RPMI7951 (cell line): ENCODE results near the gene CDH22. TPM values are rescaled to one million over a fixed set of nuclear protein-coding genes. Genes with fewer than 3 reads are reported as not detected.

Experiments used
- DNase-seq: peaks from one replicate; pipeline ENCODE4 v3.0.0-alpha.2; 2012; ENCODE audit warnings: low read depth
- total RNA-seq: library from RNA; depleted of rRNA; stranded (reverse); fragments of >200 nt; shearing (Covaris generic); gene quantifications from 2 replicates; pipeline ENCODE4 v1.2.3, GENCODE V29; 2014

The CDH22 gene
- total RNA-seq, 1 experiment from 2014 or later = not detected

DNA sequence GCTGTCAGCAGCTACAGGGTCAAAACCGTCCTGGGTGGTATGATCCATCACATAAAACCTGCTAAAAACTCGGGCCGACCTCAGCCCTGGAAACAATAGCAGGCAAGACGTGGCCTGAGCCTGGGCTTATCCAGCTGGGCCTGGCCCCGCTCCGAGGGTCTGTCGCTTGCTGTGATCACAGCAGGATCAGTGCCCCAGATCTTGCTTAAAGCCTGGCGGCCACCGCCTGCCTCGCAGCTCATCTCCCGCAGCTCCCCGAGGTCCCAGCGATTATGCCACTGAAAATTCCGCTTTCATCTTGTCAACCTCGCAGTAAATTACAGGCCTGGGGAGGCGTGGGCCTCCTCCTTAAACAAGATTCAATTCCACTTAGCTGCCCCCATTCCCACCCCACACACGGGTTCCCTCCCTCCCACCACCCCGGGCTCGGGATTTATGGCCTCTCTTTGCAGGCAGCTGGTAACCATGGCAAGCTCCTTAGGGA lies 40.1 kb downstream of the CDH22 start:
- DNase-seq = no peak

DNA sequence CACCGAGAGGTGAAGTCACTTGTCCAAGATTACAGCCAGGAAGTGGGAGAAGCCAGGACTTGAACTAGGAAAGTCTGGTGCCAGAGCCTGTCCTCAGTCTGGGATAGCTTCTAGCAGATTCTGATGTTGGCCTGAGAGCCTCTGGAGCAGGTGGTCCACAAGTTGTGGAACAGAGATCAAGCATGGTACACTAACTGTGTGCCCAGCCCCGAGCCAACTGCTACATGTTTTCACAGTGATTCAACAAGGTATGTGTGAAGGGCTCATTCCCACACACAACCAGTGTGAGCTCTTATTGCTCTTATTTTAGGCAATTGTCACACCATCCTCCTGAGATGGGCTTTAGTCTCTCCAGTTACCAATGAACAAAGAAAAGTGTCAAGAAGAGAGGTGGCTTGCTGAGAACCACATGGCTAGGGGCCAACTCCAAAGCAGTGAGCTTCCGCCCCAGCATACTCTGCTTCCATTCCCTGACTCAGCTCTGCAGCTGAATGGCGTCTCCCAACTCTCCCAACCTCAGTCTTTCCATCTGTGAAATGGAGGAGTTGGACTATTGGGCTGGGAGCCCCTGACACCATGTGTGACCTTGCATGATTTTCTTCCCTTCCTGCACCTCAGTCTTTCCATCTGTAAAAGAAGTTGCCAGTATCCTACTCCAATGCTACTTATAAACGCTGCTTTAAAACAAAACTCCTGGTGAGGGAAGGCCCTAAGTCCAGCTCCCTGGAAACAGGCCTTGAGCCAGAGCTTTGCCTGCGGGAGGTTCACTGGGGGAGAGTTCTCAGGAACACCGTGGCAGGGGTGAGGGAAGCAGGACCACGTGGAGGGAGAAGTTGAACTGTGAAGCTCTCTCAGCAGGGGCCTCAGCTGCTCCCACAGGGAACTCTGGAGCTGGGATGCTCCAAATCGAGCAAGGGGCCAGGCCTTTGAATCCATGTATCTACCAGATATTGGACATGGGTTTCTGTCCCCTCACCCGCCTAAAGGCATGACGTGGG lies 40.9 kb downstream of the CDH22 start:
- no peak for DNase-seq

DNA sequence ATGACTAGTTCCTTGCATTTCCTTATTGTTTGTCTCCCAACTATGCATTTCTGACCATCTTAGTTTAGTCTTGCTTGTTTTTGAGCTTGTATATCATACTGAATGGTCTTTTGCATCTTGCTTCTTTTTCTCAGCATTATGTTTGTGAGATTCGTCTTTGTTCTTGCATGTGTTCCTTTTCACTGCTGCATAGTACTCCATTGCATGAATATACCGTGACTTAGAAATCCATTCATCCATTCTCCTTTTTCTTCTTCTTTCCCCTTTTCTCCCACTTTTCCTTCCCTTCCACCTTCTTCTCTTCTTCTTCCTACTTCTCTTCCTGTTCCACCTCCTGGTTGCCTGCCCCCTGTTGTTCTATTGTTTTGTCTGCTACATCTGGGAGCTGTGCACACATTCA lies 42.8 kb downstream of the CDH22 start:
- no peak for DNase-seq

DNA sequence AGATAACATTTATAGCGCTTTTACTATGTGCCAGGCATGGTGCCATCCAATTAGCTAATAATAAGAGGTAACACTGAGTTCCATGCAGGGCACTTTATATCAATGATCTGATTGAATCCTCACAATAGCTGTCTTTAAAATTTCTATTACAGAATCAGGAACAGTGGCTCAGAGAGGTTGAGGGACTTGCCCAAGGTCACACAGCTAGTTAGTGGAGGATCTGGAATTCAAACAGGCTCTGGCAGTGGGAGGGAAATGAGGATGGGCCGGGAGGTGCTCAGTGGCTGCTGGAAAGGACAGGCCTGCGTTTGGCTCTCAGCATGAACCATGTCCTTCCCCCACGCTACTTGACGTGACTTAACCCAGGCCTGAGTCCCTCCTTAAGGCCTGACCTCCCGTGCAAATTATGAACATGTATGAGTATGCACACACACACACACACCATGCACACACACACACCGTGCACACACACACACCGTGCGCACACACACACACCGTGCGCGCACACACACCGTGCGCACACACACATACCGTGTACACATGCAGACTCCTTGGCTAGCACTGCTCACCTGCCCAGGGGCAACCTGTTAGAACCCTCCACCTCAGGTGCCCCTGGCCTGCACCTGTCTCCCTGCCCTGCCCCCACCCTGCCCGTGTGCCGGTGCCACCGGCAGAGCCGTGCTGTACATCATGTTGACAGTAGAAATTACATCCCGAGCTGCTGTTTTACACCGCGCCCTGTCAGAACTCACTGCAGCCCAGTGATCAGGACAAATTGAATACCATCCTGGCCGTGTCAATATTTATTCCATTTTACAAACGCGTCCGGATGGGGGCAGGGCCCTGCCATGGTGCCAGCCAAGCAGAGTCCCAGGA lies 43.7 kb downstream of the CDH22 start:
- DNase-seq = no peak

DNA sequence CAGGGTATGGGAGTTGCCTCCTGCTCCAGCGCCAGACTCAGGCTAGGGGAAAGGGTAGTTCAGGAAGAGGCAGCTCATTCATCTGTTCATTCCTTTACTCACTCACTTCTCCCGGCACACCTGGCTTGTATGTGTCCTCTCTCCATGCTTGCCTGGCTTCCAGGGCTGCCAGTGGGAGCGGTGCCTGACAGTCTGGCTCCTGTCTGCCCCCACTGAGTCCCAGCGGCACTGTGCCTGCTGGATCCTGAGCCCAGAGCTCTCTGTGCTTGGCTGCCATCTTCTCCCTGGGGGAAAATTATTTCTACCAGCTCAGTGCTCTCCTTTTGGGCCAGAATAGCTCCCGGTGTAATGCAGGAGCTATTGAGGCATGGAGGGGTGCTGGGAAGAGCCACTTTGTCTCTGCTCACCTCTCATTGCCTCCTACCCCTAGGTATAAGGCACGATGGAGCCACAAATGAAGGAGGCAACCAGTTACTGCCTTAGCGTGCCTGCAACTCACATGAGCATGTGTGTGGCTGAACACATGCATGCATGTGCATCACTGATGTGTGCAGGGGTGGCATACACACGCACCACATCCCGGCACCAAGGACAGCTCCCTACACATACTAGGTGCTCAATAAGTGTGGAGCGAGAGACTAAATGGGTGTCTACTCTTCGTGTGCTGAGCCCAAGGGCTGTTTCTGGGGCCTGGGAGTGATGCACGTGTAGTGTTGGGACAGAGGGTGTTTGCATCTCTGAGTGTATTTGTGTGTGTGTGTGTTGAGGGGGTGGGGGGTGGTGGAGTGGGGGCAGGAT lies 46.6 kb downstream of the CDH22 start:
- no peak for DNase-seq

DNA sequence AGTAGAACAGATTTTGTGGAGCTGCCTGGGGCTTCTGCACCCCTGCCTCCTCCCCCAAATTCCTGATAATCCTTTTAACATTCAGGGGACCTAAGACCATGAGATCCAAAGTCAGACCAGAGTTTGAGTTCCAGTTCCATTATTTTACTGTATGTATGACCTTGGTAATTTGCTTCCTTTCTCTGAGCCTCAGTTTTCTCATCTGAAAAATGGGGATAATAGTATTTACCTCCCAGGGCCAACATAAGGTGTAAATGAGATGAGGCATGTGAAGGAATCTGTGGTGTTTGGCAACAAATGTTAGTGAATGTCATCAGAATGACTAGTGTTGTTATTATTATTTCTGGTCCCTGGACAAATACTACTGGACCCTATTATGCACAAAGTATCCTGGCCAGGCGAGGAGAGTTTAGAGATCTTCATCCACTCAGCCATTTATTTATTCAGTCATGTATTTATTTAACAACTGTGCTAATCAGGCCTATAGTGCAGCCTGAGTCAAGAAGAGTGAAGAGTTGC lies 47.3 kb downstream of the CDH22 start:
- no peak for DNase-seq

DNA sequence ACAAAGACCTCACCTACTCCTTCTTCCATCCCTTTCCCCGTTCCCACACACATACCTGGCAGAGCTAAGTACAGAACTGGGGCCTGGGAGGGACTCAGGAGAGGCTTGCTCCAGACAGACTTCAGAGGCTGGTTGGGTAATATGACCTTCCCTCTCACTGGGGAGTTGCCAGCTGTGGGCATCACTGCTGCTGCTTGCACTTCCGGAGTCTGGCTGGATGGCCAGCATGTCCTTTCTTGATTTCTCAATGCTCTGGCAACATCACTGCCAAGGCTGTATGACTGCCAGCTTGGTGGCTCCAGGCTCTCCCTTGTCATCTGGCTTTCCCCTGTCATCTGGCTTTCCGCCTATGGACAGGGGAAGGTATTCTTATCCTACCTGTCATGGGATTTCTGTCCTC lies 47.8 kb downstream of the CDH22 start:
- peak; percentile 9 for DNase-seq

DNA sequence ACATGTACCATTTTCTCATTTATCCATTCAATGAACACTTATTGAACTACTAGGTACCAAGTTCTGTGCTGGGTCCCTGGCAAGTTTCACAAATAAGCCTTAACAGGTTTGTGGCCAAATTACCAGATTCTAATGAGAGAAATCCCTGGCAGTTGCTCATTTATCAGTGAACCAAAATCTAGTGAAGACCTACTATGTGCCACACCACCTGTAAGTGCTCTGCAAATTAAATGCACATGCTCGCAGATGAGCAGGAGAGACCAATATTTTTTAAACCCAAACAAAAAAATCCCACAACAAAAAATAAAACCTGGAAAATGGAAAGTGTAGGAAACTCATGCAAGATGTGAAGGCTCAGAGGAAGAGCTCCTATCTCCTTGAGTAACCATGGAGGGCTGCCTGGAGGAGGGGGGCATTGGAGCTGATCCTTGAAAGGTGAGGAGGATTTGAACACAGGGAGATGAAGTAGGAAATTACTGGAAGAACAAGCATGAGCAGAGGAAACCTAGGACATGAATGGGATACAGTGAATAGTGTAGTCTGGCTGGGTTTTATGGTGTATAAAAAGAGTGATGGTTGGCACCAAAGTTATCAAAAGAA lies 48.9 kb downstream of the CDH22 start:
- DNase-seq = no peak

DNA sequence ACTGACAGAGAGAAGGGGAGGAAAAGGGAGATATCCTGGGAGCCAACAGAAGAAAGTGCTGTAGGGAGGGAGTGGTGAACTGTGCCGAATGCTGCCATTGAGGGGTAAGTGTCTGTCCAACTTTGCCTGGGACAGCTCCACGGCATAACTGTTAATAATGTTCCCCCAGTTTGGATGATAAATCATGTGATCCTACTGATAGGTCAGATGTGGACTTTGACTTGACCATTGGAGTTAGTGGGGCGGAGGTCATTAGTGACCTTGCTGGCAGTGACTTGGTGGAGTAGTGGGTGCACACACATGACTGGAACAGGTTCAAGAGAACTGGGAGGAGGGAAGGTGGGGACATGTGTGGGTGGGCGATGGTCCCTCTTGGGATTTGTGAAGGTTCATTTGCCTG lies 50.4 kb downstream of the CDH22 start:
- no peak for DNase-seq

DNA sequence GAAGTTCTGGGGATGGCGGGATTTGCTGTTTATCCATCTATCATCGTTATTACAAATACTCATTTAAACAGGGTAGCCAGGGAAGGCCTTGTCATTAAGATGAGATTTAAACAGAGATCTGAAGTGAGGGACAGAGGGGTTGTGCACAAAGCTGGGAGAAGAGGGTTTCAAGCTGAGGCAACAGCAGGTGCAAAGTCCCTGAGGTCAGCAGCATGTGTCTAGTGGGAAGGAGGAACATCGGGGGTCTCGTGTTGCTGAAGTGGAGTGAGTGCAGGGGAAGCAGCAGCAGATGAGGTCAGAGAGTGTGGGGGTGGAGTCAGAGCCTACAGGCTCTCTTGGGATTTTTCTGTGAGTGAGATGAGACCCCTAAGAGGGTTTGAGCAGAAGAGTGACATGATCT lies 52.0 kb downstream of the CDH22 start:
- no peak for DNase-seq

DNA sequence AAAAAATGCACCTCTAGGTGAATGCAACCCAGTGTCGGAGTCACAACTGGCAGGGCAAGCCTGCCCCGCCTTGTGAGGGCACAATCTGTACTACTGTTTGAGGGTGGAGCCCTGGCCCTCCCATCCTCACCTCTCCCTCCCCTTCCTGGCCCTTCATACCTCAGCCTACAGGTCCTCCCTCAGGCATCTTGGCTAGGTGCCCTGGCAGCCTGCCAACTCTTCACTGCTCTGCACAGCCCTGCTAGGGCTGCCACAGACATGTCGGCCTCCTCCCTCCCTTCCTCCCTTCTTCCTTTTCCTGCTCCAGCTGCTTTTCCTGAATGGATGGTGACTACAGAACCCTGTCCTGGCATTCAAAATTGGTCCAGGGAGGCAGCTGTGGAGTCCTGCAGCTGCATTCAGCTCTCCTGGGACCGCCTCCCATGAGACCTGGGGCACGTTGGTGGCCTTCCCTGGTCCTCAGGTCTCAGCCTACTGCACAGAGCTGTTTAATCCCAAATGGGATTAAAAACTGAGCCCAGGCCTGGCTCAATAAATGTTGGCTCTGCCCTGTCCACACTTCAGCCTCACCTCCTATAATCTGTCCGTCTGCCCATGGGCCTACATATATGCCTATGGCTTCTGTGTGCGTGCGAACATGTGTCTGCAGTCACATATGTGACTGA lies 52.7 kb downstream of the CDH22 start:
- no peak for DNase-seq

DNA sequence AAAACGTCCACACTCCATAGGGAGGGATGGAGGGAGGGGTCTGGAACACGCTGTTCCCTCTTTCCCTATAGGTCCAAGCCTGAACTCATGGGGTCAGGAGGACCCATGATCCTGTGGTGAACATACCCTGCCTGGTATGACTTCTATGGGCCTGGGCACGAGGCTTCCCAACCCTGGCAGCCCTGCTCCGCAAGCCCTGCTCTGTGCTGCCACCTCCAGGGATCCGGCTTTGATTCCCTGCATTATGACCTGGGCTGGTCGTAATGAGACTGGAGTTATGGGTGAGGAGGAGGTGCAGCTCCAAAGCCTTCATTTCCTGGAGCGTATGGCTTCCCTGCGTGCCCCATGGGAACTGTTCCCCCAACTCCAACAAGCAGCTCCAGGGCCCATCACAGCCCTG lies 54.9 kb downstream of the CDH22 start:
- DNase-seq = peak; percentile 23

DNA sequence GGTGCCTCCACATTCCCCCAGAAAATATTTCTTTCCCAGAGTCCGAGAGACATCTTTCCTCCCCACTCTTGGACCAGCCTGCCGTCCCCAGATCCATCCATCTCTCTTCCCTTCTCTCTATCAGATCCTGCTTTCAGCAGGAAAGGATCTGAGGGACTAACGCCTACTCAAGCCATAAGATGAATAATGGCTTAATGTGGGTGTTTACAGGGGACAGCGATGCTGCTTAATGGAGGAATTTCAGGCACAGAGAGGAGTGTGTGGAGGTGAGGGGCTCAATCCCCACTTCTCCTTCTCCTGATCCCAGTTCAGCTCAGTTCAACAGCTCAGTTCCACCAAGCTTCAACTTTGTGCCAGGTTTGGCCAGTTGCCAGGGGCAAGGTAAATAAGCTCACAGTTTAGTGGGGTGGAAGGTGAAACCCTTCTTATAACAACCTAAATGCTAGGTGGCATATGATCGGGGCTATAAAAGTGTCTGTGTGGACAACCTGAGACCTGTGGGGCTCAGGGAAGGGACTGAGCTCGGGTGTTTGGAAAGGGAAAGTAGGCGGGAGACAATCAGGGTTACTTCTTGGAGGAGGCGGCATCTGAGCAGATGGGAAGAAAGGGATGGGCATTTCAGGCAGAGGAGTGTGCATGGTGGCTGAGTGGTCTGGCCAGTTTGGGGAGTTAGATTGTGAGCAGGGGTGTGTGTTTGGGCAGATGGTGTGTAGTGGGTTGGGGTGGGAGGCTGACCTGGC lies 55.8 kb downstream of the CDH22 start:
- DNase-seq = no peak

DNA sequence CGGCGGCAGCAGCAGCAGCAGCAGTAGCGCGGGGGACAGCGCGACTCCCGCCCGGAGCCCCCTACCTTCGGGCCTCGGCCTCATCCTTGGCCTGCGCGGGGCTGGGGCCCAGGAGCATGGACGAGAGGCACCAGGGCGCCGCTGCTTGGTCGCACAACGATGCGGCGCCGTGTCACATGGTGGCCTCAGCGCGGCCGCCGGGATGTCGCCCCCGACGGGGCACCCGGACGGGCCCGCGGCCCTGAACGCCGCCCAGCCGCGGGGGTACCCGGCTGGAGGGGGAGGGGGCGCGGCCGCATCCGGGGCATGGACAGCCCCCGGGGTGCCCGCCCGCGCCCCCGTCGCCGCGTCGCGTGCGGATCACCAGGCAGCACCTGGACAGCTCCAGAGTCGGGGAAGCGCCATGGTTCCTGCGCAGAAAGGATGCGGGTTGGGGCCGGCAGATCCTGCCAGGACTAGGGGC lies 57.1 kb downstream of the CDH22 start:
- DNase-seq = no peak

DNA sequence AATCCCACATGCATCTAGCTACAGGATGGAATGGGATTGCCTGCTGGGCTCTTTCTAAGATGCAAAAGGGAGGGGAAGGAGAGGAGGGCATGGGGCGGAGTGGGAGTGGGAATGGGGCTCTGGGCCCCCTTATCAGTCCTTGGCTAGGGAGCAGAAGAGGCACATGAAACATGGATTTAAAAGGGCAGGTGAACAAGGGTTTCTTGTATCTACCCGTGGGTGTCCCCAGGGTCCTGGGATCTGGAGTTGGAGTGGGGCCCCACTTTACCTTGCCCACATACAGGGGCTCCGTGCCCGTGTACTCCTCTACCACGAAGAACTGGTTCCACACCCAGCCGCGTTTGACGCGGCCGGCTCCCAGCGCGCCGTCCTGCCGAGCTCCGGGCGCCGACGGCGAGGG lies 57.5 kb downstream of the CDH22 start:
- no peak for DNase-seq

DNA sequence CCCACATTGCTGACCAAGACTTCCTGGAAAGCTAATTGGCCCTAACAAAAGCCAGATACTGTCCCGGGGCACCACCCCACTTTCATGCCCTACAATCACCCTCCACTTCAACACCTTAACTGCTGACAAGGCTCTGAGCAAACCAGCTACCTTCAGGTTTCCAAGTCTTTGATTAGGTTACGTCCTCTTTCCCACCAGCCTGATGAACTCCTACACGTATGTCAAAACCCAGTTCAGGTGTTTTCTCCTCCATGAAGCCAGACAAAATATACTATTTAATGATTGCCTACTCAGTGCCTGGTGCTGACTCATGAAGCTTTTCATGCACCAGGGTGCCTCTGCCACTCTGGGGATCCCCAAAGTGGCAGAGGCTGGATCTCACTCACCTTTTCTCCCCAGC lies 58.6 kb downstream of the CDH22 start:
- no peak for DNase-seq

DNA sequence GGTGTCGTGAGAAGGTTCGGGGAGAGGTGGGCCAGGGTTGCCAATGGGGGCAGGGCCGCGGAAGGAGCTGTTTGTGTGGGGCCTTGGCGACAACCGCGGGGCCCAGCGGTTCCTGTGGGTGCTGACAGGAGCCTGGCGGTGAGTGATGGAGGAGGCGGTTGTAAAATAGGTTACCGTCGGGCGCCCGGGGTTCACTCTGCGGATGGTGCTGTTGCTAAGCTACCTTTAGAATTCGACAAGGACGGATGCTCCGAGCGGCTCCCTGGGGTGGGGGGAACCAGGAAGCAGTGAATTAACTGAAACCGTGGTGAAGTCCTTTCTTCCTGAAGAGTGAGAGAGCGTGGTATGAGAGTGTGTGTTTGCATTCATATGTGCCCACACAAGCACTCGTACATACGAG lies 61.7 kb downstream of the CDH22 start:
- DNase-seq = no peak

DNA sequence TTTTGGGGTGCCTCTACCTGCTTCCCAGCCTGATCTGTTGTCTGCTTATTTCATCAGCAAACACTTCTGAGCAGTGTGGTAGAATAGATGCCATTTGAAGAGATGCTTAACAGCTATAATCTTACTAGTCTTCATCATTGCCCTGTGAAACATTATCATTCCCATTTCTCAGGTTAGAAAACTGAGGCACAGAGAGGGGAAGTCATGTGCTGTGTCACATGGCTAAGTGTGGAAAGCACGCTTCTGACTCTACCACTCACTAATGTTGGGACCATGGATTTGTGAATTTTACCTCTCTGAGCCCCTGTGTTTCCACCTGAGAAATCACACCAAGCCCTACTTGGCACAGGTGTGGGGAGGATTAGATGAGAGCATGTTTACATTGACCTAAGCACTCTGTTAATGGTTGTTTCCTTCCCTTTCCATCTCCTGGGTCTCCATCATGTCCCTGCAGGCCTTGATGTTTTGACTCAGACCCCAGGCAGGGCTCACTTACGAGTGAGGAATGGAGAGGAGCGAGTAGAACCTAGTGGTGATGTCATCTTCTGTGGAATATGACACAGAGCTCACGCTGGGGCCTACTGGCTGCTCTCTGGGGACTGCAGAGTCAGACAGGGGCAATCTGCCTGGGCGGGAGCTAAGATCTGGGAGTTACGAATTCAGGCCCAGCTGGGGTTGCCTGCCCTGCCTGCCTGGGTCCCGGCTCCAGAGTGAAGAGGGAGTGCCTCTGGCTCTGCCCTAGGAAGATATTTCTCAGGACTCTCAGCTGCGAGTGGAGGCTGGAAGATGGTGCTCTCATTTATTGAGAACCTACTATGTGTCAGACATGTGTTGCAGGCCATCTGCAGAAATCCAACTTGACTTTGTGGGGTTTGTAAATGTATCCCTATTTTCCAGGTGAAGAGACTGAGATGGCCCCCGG lies 64.3 kb downstream of the CDH22 start:
- no peak for DNase-seq

DNA sequence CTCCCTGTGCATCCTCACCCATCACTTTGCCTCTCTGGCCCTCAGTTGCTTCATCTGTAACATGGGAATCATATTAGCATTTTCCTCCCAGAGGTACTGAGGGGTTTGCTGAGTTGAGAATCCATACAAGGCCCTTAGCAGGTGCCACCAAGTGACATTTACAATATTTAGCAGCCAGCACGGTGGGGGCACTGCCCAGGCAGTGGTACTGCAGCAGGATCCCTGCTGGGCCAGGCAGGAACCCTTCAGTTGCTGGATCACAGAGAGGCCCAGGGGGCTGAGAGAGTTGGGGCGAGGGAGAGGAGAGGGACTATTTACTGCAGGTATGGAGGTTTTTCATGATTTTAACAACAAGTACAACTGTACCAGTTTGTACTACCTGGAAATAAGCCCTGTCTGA lies 65.9 kb downstream of the CDH22 start:
- no peak for DNase-seq
